AG04449 (cell line): ENCODE measurements around the gene ZNF735.
"Not testable (repeated sequence)": the region's sequence is repeated elsewhere in the genome, so short reads cannot be mapped to it uniquely, and the experiment has no call there.

Source experiments
- CTCF ChIA-PET: fragments of 350-600 bp; formaldehyde crosslinking; extraction: SDS; loops from one replicate; lab custom pipeline; 2021; ENCODE audit warnings: antibody characterized with exemption; lab: Yijun Ruan, JAX
- POLR2A ChIA-PET: fragments of 400-600, 350-600 bp; formaldehyde crosslinking; extraction: SDS; loops from one replicate; lab custom pipeline; 2020; ENCODE audit warnings: antibody characterized with exemption, inconsistent platforms; lab: Yijun Ruan, JAX
- DNase-seq: peaks from one replicate; pipeline ENCODE4 v3.0.0-alpha.2; 2010; ENCODE audit warnings: low read depth, low spot score
- H3K4me3 ChIP-seq: 2 replicates; pipeline ENCODE4 v1.5.1; 2011; ENCODE audit warnings: low read depth, mild to moderate bottlenecking, control low read depth, low read length
- TF ChIP-seq, protein P1 (sequence below): IDR thresholded peaks from one replicate; pipeline ENCODE4 v1.5.1; 2011; ENCODE audit warnings: mild to moderate bottlenecking, moderate library complexity, low read length, control low read depth, inconsistent platforms; ENCODE audit not compliant: insufficient read depth; ENCODE audit errors: missing control alignments

Gene ZNF735

DNA sequence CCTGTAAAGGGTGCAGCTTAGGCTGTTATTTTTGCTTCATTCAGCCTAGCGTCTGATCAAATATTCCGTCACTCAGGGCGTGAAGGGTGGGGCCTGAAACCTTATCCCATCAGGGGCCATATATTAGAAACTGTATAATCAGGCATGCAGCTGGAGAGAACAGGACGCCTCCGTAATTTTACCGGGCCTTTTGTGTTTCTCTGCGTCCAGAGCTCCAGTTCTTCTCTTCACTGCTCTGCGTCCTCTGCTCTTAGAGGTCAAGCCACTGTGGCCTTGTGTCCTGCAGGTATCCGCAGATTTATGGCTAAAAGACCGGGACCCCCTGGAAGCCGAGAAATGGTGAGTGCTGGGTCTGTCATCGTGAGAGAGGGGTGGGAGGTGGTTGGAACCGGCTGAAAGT is at the start of gene ZNF735:
Gene ZNF735, plus strand, starts transcription at position 301 of the 400 bp plus-strand sequence. Its CDS starts 0 bp downstream, at position 301.
- H3K4me3 ChIP-seq: no peak within 1 kb of the TSS
- POLR2A ChIA-PET: no interaction called here
- CTCF ChIA-PET: no interaction called here

GRCh38 chr7:64170974-64171373 is 36.0 kb upstream of the ZNF735 start:
- CTCF ChIA-PET, DNase-seq, POLR2A ChIA-PET, H3K4me3 ChIP-seq: not testable (repeated sequence)

More for the DNA sequence above, at the start of gene ZNF735:
- no peak for DNase-seq
- TF ChIP-seq, protein P1, sequence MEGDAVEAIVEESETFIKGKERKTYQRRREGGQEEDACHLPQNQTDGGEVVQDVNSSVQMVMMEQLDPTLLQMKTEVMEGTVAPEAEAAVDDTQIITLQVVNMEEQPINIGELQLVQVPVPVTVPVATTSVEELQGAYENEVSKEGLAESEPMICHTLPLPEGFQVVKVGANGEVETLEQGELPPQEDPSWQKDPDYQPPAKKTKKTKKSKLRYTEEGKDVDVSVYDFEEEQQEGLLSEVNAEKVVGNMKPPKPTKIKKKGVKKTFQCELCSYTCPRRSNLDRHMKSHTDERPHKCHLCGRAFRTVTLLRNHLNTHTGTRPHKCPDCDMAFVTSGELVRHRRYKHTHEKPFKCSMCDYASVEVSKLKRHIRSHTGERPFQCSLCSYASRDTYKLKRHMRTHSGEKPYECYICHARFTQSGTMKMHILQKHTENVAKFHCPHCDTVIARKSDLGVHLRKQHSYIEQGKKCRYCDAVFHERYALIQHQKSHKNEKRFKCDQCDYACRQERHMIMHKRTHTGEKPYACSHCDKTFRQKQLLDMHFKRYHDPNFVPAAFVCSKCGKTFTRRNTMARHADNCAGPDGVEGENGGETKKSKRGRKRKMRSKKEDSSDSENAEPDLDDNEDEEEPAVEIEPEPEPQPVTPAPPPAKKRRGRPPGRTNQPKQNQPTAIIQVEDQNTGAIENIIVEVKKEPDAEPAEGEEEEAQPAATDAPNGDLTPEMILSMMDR: no peak

- DNase-seq: no peak
- no peak overlapping the region for H3K4me3 ChIP-seq
- POLR2A ChIA-PET: no interaction called here
- TF ChIP-seq, protein P1: no peak
- CTCF ChIA-PET: no interaction called here
Observed at GRCh38 chr7:64174328-64174727, 32.7 kb upstream of the ZNF735 start.

GRCh38 chr7:64174941-64175340 is 32.1 kb upstream of the ZNF735 start:
- TF ChIP-seq, protein P1: no peak
- no peak overlapping the region for H3K4me3 ChIP-seq
- CTCF ChIA-PET: no interaction called here
- DNase-seq: no peak
- POLR2A ChIA-PET: no interaction called here

DNA sequence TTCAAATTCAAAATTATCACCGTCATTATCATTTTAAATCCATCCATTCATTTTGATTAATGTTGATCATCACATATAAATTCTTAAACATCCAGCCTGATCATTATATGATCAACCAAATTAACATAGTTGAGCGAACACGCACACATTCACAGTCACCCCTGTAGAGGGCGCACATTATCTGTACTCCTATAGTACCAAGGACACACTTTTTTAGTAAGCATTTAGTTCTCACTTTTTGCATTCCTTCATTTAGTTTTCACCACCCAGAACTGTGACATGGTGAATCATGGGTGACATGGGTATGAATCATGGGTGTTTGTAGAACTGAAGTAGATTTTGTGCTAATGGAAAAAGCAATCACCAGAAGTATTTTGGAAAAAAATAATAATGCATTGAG is 26.0 kb upstream of the ZNF735 start:
- H3K4me3 ChIP-seq: no peak overlapping the region
- DNase-seq: no peak
- TF ChIP-seq, protein P1: no peak
- POLR2A ChIA-PET: no interaction called here
- CTCF ChIA-PET: no interaction called here

- POLR2A ChIA-PET: no interaction called here
- TF ChIP-seq, protein P1: no peak
- no peak for DNase-seq
- no peak overlapping the region for H3K4me3 ChIP-seq
- CTCF ChIA-PET: no interaction called here
Observed at GRCh38 chr7:64181586-64181985, 25.4 kb upstream of the ZNF735 start.

DNA sequence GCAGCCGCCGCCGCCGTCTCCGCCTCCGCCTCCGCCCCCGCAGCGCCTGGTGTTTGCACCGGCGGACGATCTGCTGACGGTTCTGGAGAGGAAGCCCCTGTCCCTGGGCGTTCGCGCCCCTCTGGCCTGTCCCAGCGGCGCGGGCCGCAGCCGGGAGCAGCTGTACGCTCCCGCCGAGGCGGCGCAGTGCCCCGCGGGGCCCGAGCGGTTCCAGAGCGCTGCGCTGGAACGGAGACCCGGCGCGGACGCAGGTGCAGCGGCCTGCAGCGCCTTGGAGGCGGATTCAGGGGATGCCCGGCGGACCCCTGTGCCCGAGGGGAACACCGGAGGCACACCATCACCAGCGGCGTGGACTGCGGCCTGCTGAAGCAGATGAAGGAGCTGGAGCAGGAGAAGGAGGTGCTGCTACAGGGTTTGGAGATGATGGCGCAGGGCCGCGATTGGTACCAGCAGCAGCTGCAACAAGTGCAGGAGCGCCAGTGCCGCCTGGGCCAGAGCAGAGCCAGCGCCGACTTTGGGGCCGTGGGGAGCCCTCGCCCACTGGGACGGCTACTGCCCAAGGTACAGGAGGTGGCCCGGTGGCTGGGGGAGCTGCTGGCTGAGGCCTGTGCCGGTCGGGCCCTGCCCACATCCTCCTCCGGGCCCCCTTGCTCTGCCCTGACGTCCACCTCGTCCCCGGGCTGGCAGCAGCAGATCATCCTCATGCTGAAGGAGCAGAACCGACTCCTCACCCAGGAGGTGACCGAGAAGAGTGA is 24.8 kb upstream of the ZNF735 start:
- CTCF ChIA-PET: no interaction called here
- POLR2A ChIA-PET: no interaction called here
- no peak for DNase-seq
- H3K4me3 ChIP-seq: no peak overlapping the region
- TF ChIP-seq, protein P1: no peak
